ENCODE data around the gene NSDHL. TPM values are rescaled to one million over a fixed set of nuclear protein-coding genes. Genes with fewer than 3 reads are reported as not detected.

NSDHL gene
- 13.0 and 35.0 TPM in 2 replicates for total RNA-seq

GRCh38 chrX:152830312-152831305 lies at the start of gene NSDHL, which contains the start of gene CETN2:
NSDHL (plus strand) TSS chrX:152831063; CDS start chrX:152846325, 15,262 bp downstream.
CETN2 (minus strand) TSS chrX:152830757; CDS start chrX:152830710, 47 bp downstream.

GRCh38 chrX:152897222-152898131 lies 66.6 kb downstream of the NSDHL start, which contains the start of gene ZNF185:
ZNF185 (plus strand) TSS chrX:152898067; CDS start chrX:152914490, 16,423 bp downstream.

Other genes starting within 250 kb of the NSDHL start
- gene GABRQ, start 193.2 kb upstream of the NSDHL start, total RNA-seq: 0.26 TPM in 1 of 2 replicates, not detected in the other
- gene MAGEA3, start 132.3 kb upstream of the NSDHL start, total RNA-seq: not detected in 2 replicates
- gene CSAG2, start 121.8 kb upstream of the NSDHL start, total RNA-seq: not detected in 2 replicates
- gene MAGEA2B, start 116.4 kb upstream of the NSDHL start, total RNA-seq: not detected in 2 replicates
- not detected in 2 replicates for gene CSAG1, start 97.3 kb upstream of the NSDHL start, total RNA-seq
- gene MAGEA12, start 97.3 kb upstream of the NSDHL start, total RNA-seq: not detected in 2 replicates
- gene MAGEA2, start 77.2 kb upstream of the NSDHL start, total RNA-seq: not detected in 2 replicates
- not detected in 2 replicates for gene CSAG3, start 71.8 kb upstream of the NSDHL start, total RNA-seq
- not detected in 2 replicates for gene MAGEA6, start 61.4 kb upstream of the NSDHL start, total RNA-seq
- 30.1 and 57.1 TPM in 2 replicates for gene CETN2, start 306 bp upstream of the NSDHL start, total RNA-seq
- gene ZNF185, start 67.0 kb downstream of the NSDHL start, total RNA-seq: 1.5 and 4.0 TPM in 2 replicates
- gene PNMA5, start 163.1 kb downstream of the NSDHL start, total RNA-seq: not detected in 2 replicates
- gene PNMA3, start 225.4 kb downstream of the NSDHL start, total RNA-seq: not detected in 2 replicates
- gene PNMA6A, start 241.4 kb downstream of the NSDHL start, total RNA-seq: 0.65 and 0.80 TPM in 2 replicates